Chondrocyte (in vitro differentiated cells): ENCODE results near the gene SFTPA1. TPM values are rescaled to one million over a fixed set of nuclear protein-coding genes. Genes with fewer than 3 reads are reported as not detected.
"Not testable (repeated sequence)": the region's sequence is repeated elsewhere in the genome, so short reads cannot be mapped to it uniquely, and the experiment has no call there.

ENCODE experiments used
- DNase-seq: peaks from one replicate; pipeline ENCODE4 v3.0.0; 2021; ENCODE audit warnings: mixed read lengths, low spot score
- H3K27ac Mint-ChIP-seq: one replicate; pipeline ENCODE4 v1.8.0; 2021; ENCODE audit warnings: mild to moderate bottlenecking, moderate library complexity, mixed read lengths; ENCODE audit not compliant: unreplicated experiment
- H3K27me3 Mint-ChIP-seq: 2 replicates; pipeline ENCODE4 v1.8.0; 2021; ENCODE audit warnings: low read depth, mixed read lengths
- H3K36me3 Mint-ChIP-seq: 2 replicates; pipeline ENCODE4 v1.8.0; 2021; ENCODE audit warnings: low read depth, mixed read lengths
- H3K4me1 Mint-ChIP-seq: 2 replicates; pipeline ENCODE4 v1.8.0; 2021; ENCODE audit warnings: low read depth, mild to moderate bottlenecking, mixed read lengths
- H3K4me3 Mint-ChIP-seq: one replicate; pipeline ENCODE4 v1.8.0; 2021; ENCODE audit warnings: mild to moderate bottlenecking, moderate library complexity, mixed read lengths; ENCODE audit not compliant: unreplicated experiment
- H3K9me3 Mint-ChIP-seq: 2 replicates; pipeline ENCODE4 v1.8.0; 2021; ENCODE audit warnings: low read depth, mixed read lengths
- CTCF ChIP-seq: fragments of 200-600 bp; sonication (generic); IDR thresholded peaks from 2 replicates; pipeline ENCODE4 v1.5.0; 2021; ENCODE audit warnings: antibody characterized with exemption, mild to moderate bottlenecking, moderate library complexity
- total RNA-seq: library from RNA; stranded (reverse); gene quantifications from 3 replicates; pipeline ENCODE4 v1.2.1, GENCODE V29; 2021

The SFTPA1 gene
- total RNA-seq, 1 donor from 2014 or later: not detected

- no peak overlapping the region for H3K27ac Mint-ChIP-seq
- no peak overlapping the region for H3K4me3 Mint-ChIP-seq
- DNase-seq: no peak
- H3K9me3 Mint-ChIP-seq: peaks cover 18% of the 10 kb centered on the region
- no peaks in the 10 kb centered on the region for H3K4me1 Mint-ChIP-seq
- no peak for TF ChIP-seq CTCF
- peaks cover 52% of the 10 kb centered on the region for H3K27me3 Mint-ChIP-seq
- H3K36me3 Mint-ChIP-seq: no peaks in the 10 kb centered on the region
Observed at GRCh38 chr10:79602953-79603352, 7.8 kb upstream of the SFTPA1 start.

- no peak for TF ChIP-seq CTCF
- Mint-ChIP-seq H3K27ac (no peak overlapping the region), H3K9me3 (peaks cover 6% of the 10 kb centered on the region), H3K36me3 (no peaks in the 10 kb centered on the region), H3K4me1 (no peaks in the 10 kb centered on the region), H3K4me3 (no peak overlapping the region), H3K27me3 (peaks cover 51% of the 10 kb centered on the region)
- DNase-seq: no peak
Observed at GRCh38 chr10:79604294-79604693, 6.4 kb upstream of the SFTPA1 start.

- DNase-seq: no peak
- Mint-ChIP-seq H3K27me3 (peaks cover 43% of the 10 kb centered on the region), H3K36me3 (no peaks in the 10 kb centered on the region), H3K4me1 (no peaks in the 10 kb centered on the region), H3K9me3 (peaks cover 5% of the 10 kb centered on the region), H3K27ac (no peak overlapping the region), H3K4me3 (no peak overlapping the region)
- TF ChIP-seq CTCF: no peak
Observed at GRCh38 chr10:79605308-79605707, 5.4 kb upstream of the SFTPA1 start.

- Mint-ChIP-seq H3K27ac (no peak overlapping the region), H3K4me1 (no peaks in the 10 kb centered on the region), H3K9me3 (peaks cover under 1% of the 10 kb centered on the region), H3K36me3 (no peaks in the 10 kb centered on the region), H3K27me3 (peaks cover 29% of the 10 kb centered on the region), H3K4me3 (no peak overlapping the region)
- peak; percentile 71 for TF ChIP-seq CTCF
- no peak for DNase-seq
Observed at GRCh38 chr10:79608505-79609375, 2.0 kb upstream of the SFTPA1 start.

- peaks cover 19% of the 10 kb centered on the region for H3K27me3 Mint-ChIP-seq
- not testable (repeated sequence) for H3K9me3 Mint-ChIP-seq, H3K4me3 Mint-ChIP-seq, H3K27ac Mint-ChIP-seq, DNase-seq, H3K4me1 Mint-ChIP-seq, H3K36me3 Mint-ChIP-seq
Observed at GRCh38 chr10:79611193-79611976, 646 bp downstream of the SFTPA1 start.
